Neural cell (in vitro differentiated cells): ENCODE measurements around the gene KNSTRN. TPM values are rescaled to one million over a fixed set of nuclear protein-coding genes. Genes with fewer than 3 reads are reported as not detected.

ENCODE experiments used
- H2AFZ ChIP-seq: fragments of 200-600, 300-800 bp; sonication (generic), shearing (Covaris generic); 2 replicates; pipeline ENCODE4 v1.6.0; 2014; ENCODE audit warnings: low read depth, mild to moderate bottlenecking, antibody characterized with exemption, low read length, moderate library complexity
- H3F3A ChIP-seq: fragments of 200-600 bp; shearing (Covaris generic); 2 replicates; pipeline ENCODE4 v1.6.1; 2016; ENCODE audit warnings: mild to moderate bottlenecking, moderate library complexity, mixed read lengths, antibody characterized with exemption, low read length; ENCODE audit not compliant: insufficient read depth, poor library complexity, severe bottlenecking
- H3K27ac ChIP-seq: fragments of 200-600, 300-800 bp; sonication (generic), shearing (Covaris generic); 2 replicates; pipeline ENCODE4 v1.5.1; 2014; ENCODE audit warnings: mild to moderate bottlenecking, low read length, moderate library complexity
- H3K27me3 ChIP-seq: fragments of 300-800, 200-600 bp; sonication (generic), shearing (Covaris generic); 2 replicates; pipeline ENCODE4 v1.6.0; 2014; ENCODE audit warnings: mild to moderate bottlenecking, low read depth, low read length, moderate library complexity; ENCODE audit not compliant: insufficient read depth
- H3K36me3 ChIP-seq: fragments of 300-800, 200-600 bp; sonication (generic), shearing (Covaris generic); 2 replicates; pipeline ENCODE4 v1.5.1; 2014; ENCODE audit warnings: mild to moderate bottlenecking, antibody characterized with exemption, low read length, moderate library complexity; ENCODE audit not compliant: insufficient read depth
- H3K4me2 ChIP-seq: fragments of 300-800, 200-600 bp; sonication (generic), shearing (Covaris generic); 2 replicates; pipeline ENCODE4 v1.6.0; 2014; ENCODE audit warnings: mild to moderate bottlenecking, low read length
- H3K4me3 ChIP-seq: fragments of 300-800, 200-600 bp; sonication (generic), shearing (Covaris generic); 2 replicates; pipeline ENCODE4 v1.5.1; 2014; ENCODE audit warnings: mild to moderate bottlenecking, low read length, moderate library complexity
- H3K79me2 ChIP-seq: fragments of 200-600 bp; shearing (Covaris generic); replicated peaks from 2 replicates; pipeline ENCODE4 v1.6.0; 2014; ENCODE audit warnings: mild to moderate bottlenecking, low read length, moderate library complexity; ENCODE audit not compliant: insufficient read depth
- H3K9ac ChIP-seq: fragments of 300-800, 200-600 bp; sonication (generic), shearing (Covaris generic); 2 replicates; pipeline ENCODE4 v1.6.1; 2016; ENCODE audit warnings: mild to moderate bottlenecking, low read length, mixed read lengths
- H3K9me2 ChIP-seq: fragments of 200-600 bp; shearing (Covaris generic); 2 replicates; pipeline ENCODE4 v1.6.1; 2016; ENCODE audit warnings: mild to moderate bottlenecking, low read length, mixed read lengths; ENCODE audit not compliant: insufficient read depth
- H3K9me3 ChIP-seq: fragments of 200-600, 300-800 bp; sonication (generic), shearing (Covaris generic); 2 replicates; pipeline ENCODE4 v1.6.1; 2016; ENCODE audit warnings: mild to moderate bottlenecking, mixed run types, low read length, moderate library complexity, mixed read lengths
- H4K20me1 ChIP-seq: fragments of 200-600 bp; shearing (Covaris generic); 2 replicates; pipeline ENCODE4 v1.6.1; 2016; ENCODE audit warnings: mild to moderate bottlenecking, mixed run types; ENCODE audit not compliant: insufficient read depth
- EP300 ChIP-seq: fragments of 450-650 bp; conservative IDR thresholded peaks from 2 replicates; pipeline ENCODE4 v1.6.1; 2014; ENCODE audit warnings: antibody characterized with exemption, mild to moderate bottlenecking, moderate library complexity; ENCODE audit not compliant: poor library complexity, severe bottlenecking
- EZH2 ChIP-seq: fragments of 200-600, 300-800 bp; shearing (Covaris generic), sonication (generic); IDR thresholded peaks from 2 replicates; pipeline ENCODE4 v1.6.1; 2014; ENCODE audit warnings: antibody characterized with exemption, low read length, borderline replicate concordance, mild to moderate bottlenecking; ENCODE audit not compliant: insufficient read depth, poor library complexity, severe bottlenecking
- MXI1 ChIP-seq: fragments of 450-650 bp; conservative IDR thresholded peaks from 2 replicates; pipeline ENCODE4 v1.6.1; 2014; ENCODE audit warnings: antibody characterized with exemption, mild to moderate bottlenecking; ENCODE audit not compliant: poor library complexity, severe bottlenecking
- POLR2AphosphoS5 ChIP-seq: IDR thresholded peaks from 2 replicates; pipeline ENCODE4 v1.6.1; 2012
- RAD21 ChIP-seq: fragments of 450-650 bp; conservative IDR thresholded peaks from 2 replicates; pipeline ENCODE4 v1.6.1; 2014; ENCODE audit warnings: antibody characterized with exemption, mild to moderate bottlenecking, moderate library complexity
- SMC3 ChIP-seq: fragments of 450-650 bp; conservative IDR thresholded peaks from 2 replicates; pipeline ENCODE4 v1.6.1; 2014; ENCODE audit warnings: antibody characterized with exemption, mild to moderate bottlenecking, moderate library complexity; ENCODE audit not compliant: poor library complexity
- TAF1 ChIP-seq: IDR thresholded peaks from 2 replicates; pipeline ENCODE4 v1.6.1; 2012; ENCODE audit warnings: low read depth
- polyA plus RNA-seq: library from polyadenylated mRNA; depleted of rRNA; stranded (reverse); fragments of >200 nt; gene quantifications from 2 replicates; pipeline ENCODE4 v1.2.3, GENCODE V29; 2014
- TF ChIP-seq, protein P1 (sequence below): IDR thresholded peaks from 2 replicates; pipeline ENCODE4 v1.6.1; 2012; ENCODE audit warnings: borderline replicate concordance
- TF ChIP-seq, protein P2 (sequence below): fragments of 450-650 bp; IDR thresholded peaks from 2 replicates; pipeline ENCODE4 v1.5.1; 2014; ENCODE audit warnings: antibody characterized with exemption, mild to moderate bottlenecking, moderate library complexity; ENCODE audit not compliant: poor library complexity, severe bottlenecking

The KNSTRN gene
- polyA plus RNA-seq, 1 donor from 2014 or later, result 38.3 TPM

DNA sequence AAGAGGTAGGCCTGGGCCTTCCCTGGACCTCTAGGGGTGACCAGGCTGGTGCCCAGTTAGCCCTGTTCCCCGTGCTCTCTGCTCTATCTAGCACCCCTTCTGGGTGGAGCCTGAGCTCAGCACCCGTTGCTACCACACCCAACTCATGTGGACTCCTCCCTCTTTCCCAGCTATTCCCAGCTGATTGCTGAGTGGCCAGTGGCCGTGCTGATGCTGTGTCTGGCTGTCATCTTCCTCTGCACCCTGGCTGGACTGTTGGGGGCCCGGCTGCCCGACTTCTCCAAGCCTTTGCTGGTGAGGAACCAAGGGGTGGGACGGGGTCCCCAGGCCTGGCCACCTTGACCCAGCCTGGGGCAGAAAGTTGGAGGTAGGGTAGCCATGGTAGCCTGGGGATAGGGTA, 18.3 kb upstream of the KNSTRN start:
- no peak overlapping the region for H3K4me2 ChIP-seq
- no peak overlapping the region for H2AFZ ChIP-seq
- peaks cover 6% of the 10 kb centered on the region for H3K36me3 ChIP-seq
- H3K9ac ChIP-seq, result no peak overlapping the region
- TF ChIP-seq EP300, result no peak
- TF ChIP-seq TAF1, result no peak
- TF ChIP-seq RAD21, result no peak
- no peak for TF ChIP-seq MXI1
- TF ChIP-seq, protein P1, sequence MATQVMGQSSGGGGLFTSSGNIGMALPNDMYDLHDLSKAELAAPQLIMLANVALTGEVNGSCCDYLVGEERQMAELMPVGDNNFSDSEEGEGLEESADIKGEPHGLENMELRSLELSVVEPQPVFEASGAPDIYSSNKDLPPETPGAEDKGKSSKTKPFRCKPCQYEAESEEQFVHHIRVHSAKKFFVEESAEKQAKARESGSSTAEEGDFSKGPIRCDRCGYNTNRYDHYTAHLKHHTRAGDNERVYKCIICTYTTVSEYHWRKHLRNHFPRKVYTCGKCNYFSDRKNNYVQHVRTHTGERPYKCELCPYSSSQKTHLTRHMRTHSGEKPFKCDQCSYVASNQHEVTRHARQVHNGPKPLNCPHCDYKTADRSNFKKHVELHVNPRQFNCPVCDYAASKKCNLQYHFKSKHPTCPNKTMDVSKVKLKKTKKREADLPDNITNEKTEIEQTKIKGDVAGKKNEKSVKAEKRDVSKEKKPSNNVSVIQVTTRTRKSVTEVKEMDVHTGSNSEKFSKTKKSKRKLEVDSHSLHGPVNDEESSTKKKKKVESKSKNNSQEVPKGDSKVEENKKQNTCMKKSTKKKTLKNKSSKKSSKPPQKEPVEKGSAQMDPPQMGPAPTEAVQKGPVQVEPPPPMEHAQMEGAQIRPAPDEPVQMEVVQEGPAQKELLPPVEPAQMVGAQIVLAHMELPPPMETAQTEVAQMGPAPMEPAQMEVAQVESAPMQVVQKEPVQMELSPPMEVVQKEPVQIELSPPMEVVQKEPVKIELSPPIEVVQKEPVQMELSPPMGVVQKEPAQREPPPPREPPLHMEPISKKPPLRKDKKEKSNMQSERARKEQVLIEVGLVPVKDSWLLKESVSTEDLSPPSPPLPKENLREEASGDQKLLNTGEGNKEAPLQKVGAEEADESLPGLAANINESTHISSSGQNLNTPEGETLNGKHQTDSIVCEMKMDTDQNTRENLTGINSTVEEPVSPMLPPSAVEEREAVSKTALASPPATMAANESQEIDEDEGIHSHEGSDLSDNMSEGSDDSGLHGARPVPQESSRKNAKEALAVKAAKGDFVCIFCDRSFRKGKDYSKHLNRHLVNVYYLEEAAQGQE, result no peak
- TF ChIP-seq, protein P2, sequence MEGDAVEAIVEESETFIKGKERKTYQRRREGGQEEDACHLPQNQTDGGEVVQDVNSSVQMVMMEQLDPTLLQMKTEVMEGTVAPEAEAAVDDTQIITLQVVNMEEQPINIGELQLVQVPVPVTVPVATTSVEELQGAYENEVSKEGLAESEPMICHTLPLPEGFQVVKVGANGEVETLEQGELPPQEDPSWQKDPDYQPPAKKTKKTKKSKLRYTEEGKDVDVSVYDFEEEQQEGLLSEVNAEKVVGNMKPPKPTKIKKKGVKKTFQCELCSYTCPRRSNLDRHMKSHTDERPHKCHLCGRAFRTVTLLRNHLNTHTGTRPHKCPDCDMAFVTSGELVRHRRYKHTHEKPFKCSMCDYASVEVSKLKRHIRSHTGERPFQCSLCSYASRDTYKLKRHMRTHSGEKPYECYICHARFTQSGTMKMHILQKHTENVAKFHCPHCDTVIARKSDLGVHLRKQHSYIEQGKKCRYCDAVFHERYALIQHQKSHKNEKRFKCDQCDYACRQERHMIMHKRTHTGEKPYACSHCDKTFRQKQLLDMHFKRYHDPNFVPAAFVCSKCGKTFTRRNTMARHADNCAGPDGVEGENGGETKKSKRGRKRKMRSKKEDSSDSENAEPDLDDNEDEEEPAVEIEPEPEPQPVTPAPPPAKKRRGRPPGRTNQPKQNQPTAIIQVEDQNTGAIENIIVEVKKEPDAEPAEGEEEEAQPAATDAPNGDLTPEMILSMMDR, result no peak
- no peak for TF ChIP-seq SMC3
- TF ChIP-seq EZH2, result no peak
- TF ChIP-seq POLR2AphosphoS5, result no peak
- no peaks in the 10 kb centered on the region for H3K9me2 ChIP-seq
- no peak overlapping the region for H3K27ac ChIP-seq
- H3K9me3 ChIP-seq, result no peaks in the 10 kb centered on the region
- no peak overlapping the region for H3K4me3 ChIP-seq
- peaks cover 3% of the 10 kb centered on the region for H3K27me3 ChIP-seq
- H3F3A ChIP-seq, result no peaks in the 10 kb centered on the region
- H3K79me2 ChIP-seq, result peaks cover 1% of the 10 kb centered on the region
- no peaks in the 10 kb centered on the region for H4K20me1 ChIP-seq

DNA sequence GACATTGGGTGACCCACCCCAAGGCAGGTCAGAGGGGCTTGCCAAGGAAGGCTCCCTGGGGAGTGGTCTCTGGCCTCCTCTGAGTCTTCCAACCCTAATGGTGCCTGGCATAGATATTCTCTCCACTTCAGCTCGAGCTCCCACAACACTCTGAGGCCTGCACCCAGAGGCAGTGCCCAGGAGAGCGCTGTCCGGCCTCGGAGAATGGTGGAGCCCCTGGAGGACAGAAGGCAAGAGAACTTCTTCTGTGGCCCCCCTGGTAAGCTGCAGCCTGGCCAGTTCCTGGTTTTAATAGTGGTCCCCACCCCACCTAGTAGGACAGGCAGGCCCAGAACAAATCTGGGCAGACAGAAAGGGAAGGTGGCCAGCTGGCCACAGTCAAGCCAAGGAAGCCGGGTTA, 17.5 kb upstream of the KNSTRN start:
- Histone ChIP-seq H3K9ac (no peak overlapping the region), H3K36me3 (peaks cover 6% of the 10 kb centered on the region), H3K4me2 (no peak overlapping the region), H3F3A (no peaks in the 10 kb centered on the region), H3K9me3 (no peaks in the 10 kb centered on the region), H3K79me2 (no peaks in the 10 kb centered on the region), H3K27me3 (no peaks in the 10 kb centered on the region), H3K27ac (no peak overlapping the region), H2AFZ (no peak overlapping the region), H3K4me3 (no peak overlapping the region), H3K9me2 (no peaks in the 10 kb centered on the region), H4K20me1 (no peaks in the 10 kb centered on the region)
- TF ChIP-seq EP300 (no peak), TAF1 (no peak), RAD21 (no peak), POLR2AphosphoS5 (no peak), SMC3 (no peak), MXI1 (no peak), EZH2 (no peak)
- TF ChIP-seq, protein P1, result no peak
- TF ChIP-seq, protein P2, result no peak
